ENCODE data around the gene HIVEP2. TPM values are rescaled to one million over a fixed set of nuclear protein-coding genes. Genes with fewer than 3 reads are reported as not detected.
A peak's percentile ranks its signal among the peaks of the same experiment; 100 is the strongest.

The HIVEP2 gene
- total and polyA plus RNA-seq, 2 of the 4 experiments (the other 2 are of a cell fraction) = 4.3 to 11.3 TPM

DNA sequence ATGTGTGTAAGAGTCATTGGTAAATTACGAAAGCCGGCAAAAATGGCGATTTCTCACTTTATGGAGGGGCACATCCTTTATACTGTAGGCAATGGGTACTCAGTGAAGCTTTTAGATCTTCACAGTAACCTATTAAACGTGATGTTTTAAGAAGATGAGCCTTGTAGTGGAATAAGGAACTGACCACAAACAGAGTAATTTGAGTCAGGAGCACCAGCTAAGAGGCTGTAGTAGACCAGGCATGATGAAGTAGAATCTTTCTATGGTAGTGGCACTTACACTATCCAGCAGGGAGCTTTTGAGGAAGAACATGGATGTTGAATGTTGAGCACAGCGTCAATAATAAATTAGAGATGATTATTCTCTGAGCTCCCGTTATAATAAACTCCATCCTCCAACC lies 65.9 kb downstream of the HIVEP2 start:
- ChIA-PET CTCF (no interaction called here), POLR2A (ENCODE audit: unreplicated experiment) (no interaction called here)
- H3K79me1 ChIP-seq (ENCODE audit: low read depth in 1 of 2, low read length in 2 of 2) = peaks cover 48 to 76% of the 10 kb centered on the region in 2 experiments
- no peak overlapping the region for H3K14ac ChIP-seq (replicated peaks; ENCODE audit: low read depth, low read length)
- in situ Hi-C loops (cut with MboI; ENCODE audit: low sequenced_read_pairs) (no loop called here), intact Hi-C loops (cut with micrococcal nuclease) (no loop called here), dilution Hi-C loops (cut with HindIII; ENCODE audit: low sequenced_read_pairs, unreplicated experiment) (no loop called here)
- H3K4me3 ChIP-seq (ENCODE audit: insufficient read depth, low read depth, low read length) = no peak overlapping the region
- ATAC-seq (ENCODE audit: low read depth) (no peak), DNase-seq (no peak)
- no peaks in the 10 kb centered on the region for H3K9me1 ChIP-seq (ENCODE audit: insufficient read depth, low read length)
- 60% methylated on average over 1 of the region's 6 CpGs; no CpG with 5 or more reads in 1 of the 2 experiments for WGBS, 2 experiments (ENCODE audit: extremely low coverage in 2 of 2, insufficient read length in 1 of 2)
- H4K5ac ChIP-seq (ENCODE audit: low read depth, low read length) = no peak overlapping the region
- no peak overlapping the region for H3K56ac ChIP-seq (ENCODE audit: extremely low read depth, insufficient read depth, low read length)
- H4K91ac ChIP-seq (ENCODE audit: insufficient read depth, low read depth, low read length) = no peak overlapping the region
- H3K36me3 ChIP-seq (ENCODE audit: control insufficient read depth, insufficient read depth, low read length) = no peaks in the 10 kb centered on the region
- TF ChIP-seq MXI1 (IDR thresholded peaks at IDR 0.05; ENCODE audit: borderline replicate concordance, low read depth, low read length) (no peak), RFX5 (IDR thresholded peaks at IDR 0.05; ENCODE audit: low read depth, low read length) (no peak)
- TF ChIP-seq, protein P1, sequence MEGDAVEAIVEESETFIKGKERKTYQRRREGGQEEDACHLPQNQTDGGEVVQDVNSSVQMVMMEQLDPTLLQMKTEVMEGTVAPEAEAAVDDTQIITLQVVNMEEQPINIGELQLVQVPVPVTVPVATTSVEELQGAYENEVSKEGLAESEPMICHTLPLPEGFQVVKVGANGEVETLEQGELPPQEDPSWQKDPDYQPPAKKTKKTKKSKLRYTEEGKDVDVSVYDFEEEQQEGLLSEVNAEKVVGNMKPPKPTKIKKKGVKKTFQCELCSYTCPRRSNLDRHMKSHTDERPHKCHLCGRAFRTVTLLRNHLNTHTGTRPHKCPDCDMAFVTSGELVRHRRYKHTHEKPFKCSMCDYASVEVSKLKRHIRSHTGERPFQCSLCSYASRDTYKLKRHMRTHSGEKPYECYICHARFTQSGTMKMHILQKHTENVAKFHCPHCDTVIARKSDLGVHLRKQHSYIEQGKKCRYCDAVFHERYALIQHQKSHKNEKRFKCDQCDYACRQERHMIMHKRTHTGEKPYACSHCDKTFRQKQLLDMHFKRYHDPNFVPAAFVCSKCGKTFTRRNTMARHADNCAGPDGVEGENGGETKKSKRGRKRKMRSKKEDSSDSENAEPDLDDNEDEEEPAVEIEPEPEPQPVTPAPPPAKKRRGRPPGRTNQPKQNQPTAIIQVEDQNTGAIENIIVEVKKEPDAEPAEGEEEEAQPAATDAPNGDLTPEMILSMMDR (conservative IDR thresholded peaks at IDR 0.05; ENCODE audit: low read depth, low read length) = no peak
- no peak overlapping the region for H3K4me2 ChIP-seq (ENCODE audit: low read depth, low read length)
- no peak overlapping the region for H2BK5ac ChIP-seq (ENCODE audit: low read depth, low read length, poor library complexity, severe bottlenecking)
- no peaks in the 10 kb centered on the region for H3K27me3 ChIP-seq (ENCODE audit: control insufficient read depth, insufficient read depth, low read length)
- H2AK9ac ChIP-seq (replicated peaks; ENCODE audit: low read depth, low read length, poor library complexity) = no peak overlapping the region
- H2AFZ ChIP-seq (replicated peaks; ENCODE audit: low read length, poor library complexity) = no peak overlapping the region
- H3K18ac ChIP-seq (ENCODE audit: low read depth, low read length) = no peak overlapping the region
- no peaks in the 10 kb centered on the region; the same call in 1 of the 2 replicates for H4K20me1 ChIP-seq (ENCODE audit: insufficient read depth, low read length)
- no peaks in the 10 kb centered on the region for H3K9me3 ChIP-seq (ENCODE audit: control insufficient read depth, insufficient read depth, low read length)
- H4K8ac ChIP-seq (ENCODE audit: low read depth in 2 of 2, low read length in 2 of 2) = no peak overlapping the region
- no peak overlapping the region for H2BK120ac ChIP-seq (ENCODE audit: low read depth, low read length)
- no peak overlapping the region for H3K27ac ChIP-seq (ENCODE audit: insufficient read depth, low read length)
- H3K9ac ChIP-seq (ENCODE audit: low read depth, low read length) = no peak overlapping the region
- H2BK20ac ChIP-seq (ENCODE audit: low read depth, low read length) = no peak overlapping the region
- no peak overlapping the region for H3K4ac ChIP-seq (ENCODE audit: low read depth, low read length)
- BruUV-seq (replicated peaks) = no TSS peak
- no peak overlapping the region for H2AK5ac ChIP-seq (ENCODE audit: low read depth, low read length)
- peaks cover 2% of the 10 kb centered on the region; the same call in 1 of the 2 replicates for H3K4me1 ChIP-seq (ENCODE audit: control insufficient read depth, insufficient read depth, low read length)
- H3K23ac ChIP-seq (ENCODE audit: low read depth, low read length) = 0 out of 2 replicates have a peak overlapping the region, but pooled peaks have one; percentile 3
- H2BK15ac ChIP-seq (ENCODE audit: low read depth, low read length) = no peak overlapping the region
